Upper lobe of left lung (tissue), 4 donors: Measurements from ENCODE around the gene DENND5A.

Experiments used
- CTCF ChIP-seq, 6 experiments: fragments of 450-650 bp in 4 of 6; fragments of 200-600 bp in 2 of 6; sonication (generic) in 2 of 6; IDR thresholded peaks; one replicate each; pipeline ENCODE4 v1.5.1; 2016 to 2019; ENCODE audit warnings: antibody characterized with exemption in 6 of 6
- POLR2A ChIP-seq, 4 donors: fragments of 450-650 bp; IDR thresholded peaks; one replicate each; pipeline ENCODE4 v1.5.1; 2016 to 2017; ENCODE audit warnings: antibody characterized with exemption in 4 of 4, mild to moderate bottlenecking in 2 of 4

- TF ChIP-seq CTCF (IDR thresholded peaks at IDR 0.05), result no peak
- no peak for TF ChIP-seq POLR2A (IDR thresholded peaks at IDR 0.05)
Measured at GRCh38 chr11:9263840-9264315, 1.3 kb downstream of the DENND5A start.
